ENCODE measurements around the gene KRT34. TPM values are rescaled to one million over a fixed set of nuclear protein-coding genes. Genes with fewer than 3 reads are reported as not detected.

Gene KRT34
- polyA plus RNA-seq, 1 of the 3 experiments (the other 2 are of a cell fraction) = 0.08 TPM

DNA sequence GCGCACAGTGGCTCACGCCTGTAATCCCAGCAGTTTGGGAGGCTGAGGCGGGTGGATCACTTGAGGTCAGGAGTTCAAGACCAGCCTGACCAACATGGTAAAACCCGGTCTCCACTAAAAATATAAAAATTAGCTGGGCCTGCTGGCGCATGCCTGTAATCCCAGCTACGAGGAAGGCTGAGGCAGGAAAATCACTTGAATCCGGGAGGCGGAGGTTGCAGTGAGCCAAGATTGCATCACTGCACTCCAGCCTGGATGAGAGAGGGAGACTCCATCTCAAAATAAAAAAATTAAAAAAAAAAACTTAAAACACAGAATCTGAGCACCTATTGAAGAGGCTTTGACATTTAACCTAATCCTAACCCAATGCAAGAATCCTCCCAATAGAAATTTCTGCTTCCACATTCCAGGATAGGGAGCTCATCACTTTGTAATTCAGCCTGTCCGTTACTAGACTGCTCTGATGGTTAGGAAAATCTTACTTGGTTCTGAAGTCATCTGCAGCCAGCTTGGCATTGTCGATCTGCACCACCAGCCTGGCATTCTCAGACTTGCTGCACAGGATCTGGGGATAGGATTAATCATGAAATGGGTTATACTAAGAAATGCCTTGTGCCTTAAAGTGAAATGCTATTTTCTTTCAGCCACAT is 14.6 kb downstream of the KRT34 start:
- WGBS (ENCODE audit: low lambda C conversion rate) = 71% methylated on average over 10 of the region's 10 CpGs
- no peak for DNase-seq
- peaks cover 0 to 15% of the 10 kb centered on the region in 2 experiments; a peak in 1 of 4 replicates for H3K4me1 ChIP-seq (ENCODE audit: control insufficient read depth in 1 of 2, insufficient read depth in 2 of 2, low read depth in 1 of 2, low read length in 1 of 2)
- H3K27me3 ChIP-seq (ENCODE audit: insufficient read depth) = no peaks in the 10 kb centered on the region
- H4K20me1 ChIP-seq (ENCODE audit: insufficient read depth) = no peaks in the 10 kb centered on the region
- no peak overlapping the region for H3K4me3 ChIP-seq (ENCODE audit: low read depth in 2 of 2, low read length in 1 of 2)
- H3K27ac ChIP-seq (ENCODE audit: low read depth in 2 of 2, low read length in 1 of 2) = peak overlapping the region in 1 of 2 experiments; percentile 36; a peak in 2 of 4 replicates
- no peaks in the 10 kb centered on the region for H3K9me3 ChIP-seq
- H3F3A ChIP-seq (replicated peaks; ENCODE audit: insufficient read depth) = peaks cover 8% of the 10 kb centered on the region
- no peaks in the 10 kb centered on the region for H3K36me3 ChIP-seq (replicated peaks in 1 of 2; ENCODE audit: control insufficient read depth in 1 of 2, insufficient read depth in 2 of 2, low read length in 1 of 2)
- H2AFZ ChIP-seq (ENCODE audit: low read depth) = no peak overlapping the region
- no peaks in the 10 kb centered on the region for H3K9me2 ChIP-seq
- no peaks in the 10 kb centered on the region for H3K79me2 ChIP-seq (ENCODE audit: insufficient read depth)
- peak; percentile 50; the same call in 1 of the 2 replicates for TF ChIP-seq TCF12 (IDR thresholded peaks at IDR 0.05)
- TF ChIP-seq PBX3 (IDR thresholded peaks at IDR 0.05) = peak; percentile 41; the same call in 1 of the 2 replicates
- 0 out of 2 replicates have a peak, but pooled peaks have one; percentile 5 for TF ChIP-seq NFIC (IDR thresholded peaks at IDR 0.05; ENCODE audit: borderline replicate concordance)
- TF ChIP-seq EP300 (IDR thresholded peaks at IDR 0.05; ENCODE audit: borderline replicate concordance in 1 of 2, low read depth in 1 of 2, low read length in 1 of 2) = peak in 1 of 2 experiments; percentile 52; a peak in 1 of 4 replicates
- peak; percentile 47 for TF ChIP-seq JUND (IDR thresholded peaks at IDR 0.05)
- TF ChIP-seq SMC3 (IDR thresholded peaks at IDR 0.05; ENCODE audit: low read depth, low read length) = no peak
- TF ChIP-seq GABPA (IDR thresholded peaks at IDR 0.05; ENCODE audit: low read depth) = no peak
- TF ChIP-seq FOSL2 (IDR thresholded peaks at IDR 0.05; ENCODE audit: borderline replicate concordance, low read depth) = peak; percentile 51
- H3K9ac ChIP-seq = 0 out of 2 replicates have a peak overlapping the region, but pooled peaks have one; percentile 21
- peak overlapping the region; percentile 21; the same call in 1 of the 2 replicates for H3K4me2 ChIP-seq
- CTCF ChIA-PET = no interaction called here
- POLR2A ChIA-PET = no interaction called here

GRCh38 chr17:41366070-41366469 is 16.0 kb downstream of the KRT34 start:
- no peak overlapping the region for H3K4me2 ChIP-seq
- DNase-seq = no peak
- H3K27ac ChIP-seq (ENCODE audit: low read depth in 2 of 2, low read length in 1 of 2) = no peak overlapping the region
- H3K4me1 ChIP-seq (ENCODE audit: control insufficient read depth in 1 of 2, insufficient read depth in 2 of 2, low read depth in 1 of 2, low read length in 1 of 2) = peaks cover 0 to 15% of the 10 kb centered on the region in 2 experiments; a peak in 1 of 4 replicates
- no peaks in the 10 kb centered on the region for H3K27me3 ChIP-seq (ENCODE audit: insufficient read depth)
- H3K36me3 ChIP-seq (replicated peaks in 1 of 2; ENCODE audit: control insufficient read depth in 1 of 2, insufficient read depth in 2 of 2, low read length in 1 of 2) = no peaks in the 10 kb centered on the region
- no peak overlapping the region for H2AFZ ChIP-seq (ENCODE audit: low read depth)
- no peak overlapping the region for H3K4me3 ChIP-seq (ENCODE audit: low read depth in 2 of 2, low read length in 1 of 2)
- peaks cover 8% of the 10 kb centered on the region for H3F3A ChIP-seq (replicated peaks; ENCODE audit: insufficient read depth)
- H3K9me3 ChIP-seq = no peaks in the 10 kb centered on the region
- no peak overlapping the region for H3K9ac ChIP-seq
- CTCF ChIA-PET = interaction anchor here (0.6 kb wide), 1 partner anchor 140 kb away, joined by 4 read pairs; no protein-coding TSS in a partner anchor
- TF ChIP-seq USF1 (IDR thresholded peaks at IDR 0.05; ENCODE audit: borderline replicate concordance, low read depth) = no peak
- TF ChIP-seq PBX3 (IDR thresholded peaks at IDR 0.05) = no peak
- TF ChIP-seq YY1 (IDR thresholded peaks at IDR 0.05; ENCODE audit: low read depth) = no peak
- TF ChIP-seq MXI1 (IDR thresholded peaks at IDR 0.05; ENCODE audit: low read depth, low read length) = no peak
- no peak for TF ChIP-seq MEF2A (IDR thresholded peaks at IDR 0.05; ENCODE audit: borderline replicate concordance, low read depth)
- no peak for TF ChIP-seq REST (IDR thresholded peaks at IDR 0.05; ENCODE audit: low read depth, low read length)
- TF ChIP-seq TAF1 (IDR thresholded peaks at IDR 0.05; ENCODE audit: borderline replicate concordance, low read depth, low read length) = no peak
- H3K79me2 ChIP-seq (ENCODE audit: insufficient read depth) = no peaks in the 10 kb centered on the region
- no peaks in the 10 kb centered on the region for H3K9me2 ChIP-seq
- no peaks in the 10 kb centered on the region for H4K20me1 ChIP-seq (ENCODE audit: insufficient read depth)
- POLR2A ChIA-PET = no interaction called here
